ENCODE data around the gene PKLR. TPM values are rescaled to one million over a fixed set of nuclear protein-coding genes. Genes with fewer than 3 reads are reported as not detected.

Gene PKLR
- polyA plus RNA-seq, 1 donor from 2014 or later = not detected

- Histone ChIP-seq H3K79me2 (replicated peaks; ENCODE audit: insufficient read depth, low read length) (no peaks in the 10 kb centered on the region), H3K9ac (ENCODE audit: low read length) (no peak overlapping the region), H3F3A (ENCODE audit: insufficient read depth, low read length, poor library complexity, severe bottlenecking) (peaks cover 3% of the 10 kb centered on the region), H3K9me3 (ENCODE audit: low read length) (no peaks in the 10 kb centered on the region), H3K36me3 (ENCODE audit: insufficient read depth, low read length) (peaks cover 13% of the 10 kb centered on the region), H2AFZ (ENCODE audit: low read depth, low read length) (no peak overlapping the region), H3K9me2 (ENCODE audit: insufficient read depth, low read length) (no peaks in the 10 kb centered on the region), H3K27ac (ENCODE audit: low read length) (no peak overlapping the region), H4K20me1 (ENCODE audit: insufficient read depth) (no peaks in the 10 kb centered on the region), H3K4me2 (ENCODE audit: low read length) (no peak overlapping the region), H3K27me3 (ENCODE audit: insufficient read depth, low read depth, low read length) (no peaks in the 10 kb centered on the region), H3K4me3 (ENCODE audit: low read length) (no peak overlapping the region)
- TF ChIP-seq EP300 (conservative IDR thresholded peaks at IDR 0.05; ENCODE audit: poor library complexity, severe bottlenecking) (no peak), REST (IDR thresholded peaks at IDR 0.05; ENCODE audit: borderline replicate concordance) (no peak), CTCF (IDR thresholded peaks at IDR 0.05; ENCODE audit: poor library complexity, severe bottlenecking) (no peak), TAF1 (IDR thresholded peaks at IDR 0.05; ENCODE audit: low read depth) (no peak), RAD21 (conservative IDR thresholded peaks at IDR 0.05) (no peak), SMC3 (conservative IDR thresholded peaks at IDR 0.05; ENCODE audit: poor library complexity) (no peak), POLR2AphosphoS5 (IDR thresholded peaks at IDR 0.05) (no peak), MXI1 (conservative IDR thresholded peaks at IDR 0.05; ENCODE audit: poor library complexity, severe bottlenecking) (no peak), EZH2 (IDR thresholded peaks at IDR 0.05; ENCODE audit: borderline replicate concordance, insufficient read depth, low read length, poor library complexity, severe bottlenecking) (no peak)
Observed at GRCh38 chr1:155339515-155340097, 38.4 kb upstream of the PKLR start.

- Histone ChIP-seq H3K27me3 (ENCODE audit: insufficient read depth, low read depth, low read length) (no peaks in the 10 kb centered on the region), H3K36me3 (ENCODE audit: insufficient read depth, low read length) (peaks cover 8% of the 10 kb centered on the region), H3K79me2 (replicated peaks; ENCODE audit: insufficient read depth, low read length) (no peaks in the 10 kb centered on the region), H3K9me2 (ENCODE audit: insufficient read depth, low read length) (no peaks in the 10 kb centered on the region), H3K9ac (ENCODE audit: low read length) (no peak overlapping the region), H3K4me3 (ENCODE audit: low read length) (no peak overlapping the region), H2AFZ (ENCODE audit: low read depth, low read length) (no peak overlapping the region), H3K4me2 (ENCODE audit: low read length) (no peak overlapping the region), H3K9me3 (ENCODE audit: low read length) (no peaks in the 10 kb centered on the region), H3K27ac (ENCODE audit: low read length) (no peak overlapping the region), H4K20me1 (ENCODE audit: insufficient read depth) (no peaks in the 10 kb centered on the region), H3F3A (ENCODE audit: insufficient read depth, low read length, poor library complexity, severe bottlenecking) (peaks cover 3% of the 10 kb centered on the region)
- TF ChIP-seq SMC3 (conservative IDR thresholded peaks at IDR 0.05; ENCODE audit: poor library complexity) (no peak), TAF1 (IDR thresholded peaks at IDR 0.05; ENCODE audit: low read depth) (no peak), CTCF (IDR thresholded peaks at IDR 0.05; ENCODE audit: poor library complexity, severe bottlenecking) (no peak), MXI1 (conservative IDR thresholded peaks at IDR 0.05; ENCODE audit: poor library complexity, severe bottlenecking) (no peak), EP300 (conservative IDR thresholded peaks at IDR 0.05; ENCODE audit: poor library complexity, severe bottlenecking) (no peak)
Observed at GRCh38 chr1:155334962-155335361, 33.7 kb upstream of the PKLR start.

Data from neural cell (in vitro differentiated cells).